ENCODE measurements around the gene ZNF691. TPM values are rescaled to one million over a fixed set of nuclear protein-coding genes. Genes with fewer than 3 reads are reported as not detected.
"Not testable (repeated sequence)": the region's sequence is repeated elsewhere in the genome, so short reads cannot be mapped to it uniquely, and the experiment has no call there.

Gene ZNF691
- total RNA-seq, 1 donor, result 14.8 TPM

- DNase-seq (ENCODE audit: low read depth in 2 of 3, low spot score in 2 of 3), result not testable (repeated sequence)
These were observed 10.1 kb downstream of the ZNF691 start for GRCh38 chr1:42856554-42856953.

- DNase-seq (ENCODE audit: low read depth in 2 of 3, low spot score in 2 of 3), result not testable (repeated sequence)
These were observed 13.0 kb downstream of the ZNF691 start for GRCh38 chr1:42859366-42859765.

- DNase-seq (ENCODE audit: low read depth in 2 of 3, low spot score in 2 of 3), result no peak
These were observed 14.1 kb downstream of the ZNF691 start for GRCh38 chr1:42860339-42861013.

- no peak for DNase-seq (ENCODE audit: low read depth in 2 of 3, low spot score in 2 of 3)
These were observed 14.6 kb downstream of the ZNF691 start for GRCh38 chr1:42861014-42861399.

GRCh38 chr1:42866549-42866948 is 20.1 kb downstream of the ZNF691 start:
- DNase-seq (ENCODE audit: low read depth in 2 of 3, low spot score in 2 of 3), result no peak

GRCh38 chr1:42868466-42868865 is 22.1 kb downstream of the ZNF691 start:
- DNase-seq (ENCODE audit: low read depth in 2 of 3, low spot score in 2 of 3), result not testable (repeated sequence)

GRCh38 chr1:42869254-42869653 is 22.8 kb downstream of the ZNF691 start:
- not testable (repeated sequence) for DNase-seq (ENCODE audit: low read depth in 2 of 3, low spot score in 2 of 3)

GRCh38 chr1:42869751-42870150 is 23.3 kb downstream of the ZNF691 start:
- DNase-seq (ENCODE audit: low read depth in 2 of 3, low spot score in 2 of 3), result not testable (repeated sequence)

GRCh38 chr1:42873108-42873507 is 26.7 kb downstream of the ZNF691 start:
- not testable (repeated sequence) for DNase-seq (ENCODE audit: low read depth in 2 of 3, low spot score in 2 of 3)

GRCh38 chr1:42873670-42874069 is 27.3 kb downstream of the ZNF691 start:
- DNase-seq (ENCODE audit: low read depth in 2 of 3, low spot score in 2 of 3), result peak in 1 of 3 donors; percentile 2

- no peak for DNase-seq (ENCODE audit: low read depth in 2 of 3, low spot score in 2 of 3)
These were observed 29.6 kb downstream of the ZNF691 start for GRCh38 chr1:42876009-42876408.

GRCh38 chr1:42877380-42877779 is 31.0 kb downstream of the ZNF691 start:
- no peak for DNase-seq (ENCODE audit: low read depth in 2 of 3, low spot score in 2 of 3)

GRCh38 chr1:42880384-42880783 is 34.0 kb downstream of the ZNF691 start:
- DNase-seq (ENCODE audit: low read depth in 2 of 3, low spot score in 2 of 3), result no peak

- DNase-seq (ENCODE audit: low read depth in 2 of 3, low spot score in 2 of 3), result no peak
These were observed 39.8 kb downstream of the ZNF691 start for GRCh38 chr1:42886046-42886739.

GRCh38 chr1:42886800-42887199 is 40.4 kb downstream of the ZNF691 start:
- no peak for DNase-seq (ENCODE audit: low read depth in 2 of 3, low spot score in 2 of 3)

- DNase-seq (ENCODE audit: low read depth in 2 of 3, low spot score in 2 of 3), result no peak
These were observed 41.0 kb downstream of the ZNF691 start for GRCh38 chr1:42887366-42887765.

- peak in 1 of 3 donors; percentile 3 for DNase-seq (ENCODE audit: low read depth in 2 of 3, low spot score in 2 of 3)
These were observed 41.7 kb downstream of the ZNF691 start for GRCh38 chr1:42888013-42888633.

- no peak for DNase-seq (ENCODE audit: low read depth in 2 of 3, low spot score in 2 of 3)
These were observed 42.9 kb downstream of the ZNF691 start for GRCh38 chr1:42889264-42889663.

GRCh38 chr1:42891465-42892138 is 45.2 kb downstream of the ZNF691 start:
- DNase-seq (ENCODE audit: low read depth in 2 of 3, low spot score in 2 of 3), result no peak

- not testable (repeated sequence) for DNase-seq (ENCODE audit: low read depth in 2 of 3, low spot score in 2 of 3)
These were observed 53.5 kb downstream of the ZNF691 start for GRCh38 chr1:42899960-42900359.
